ENCODE measurements around the gene ARHGEF28. TPM values are rescaled to one million over a fixed set of nuclear protein-coding genes. Genes with fewer than 3 reads are reported as not detected.

ARHGEF28 gene
- total and polyA plus RNA-seq, 2 donors, result 7.3 to 7.4 TPM

Other genes with a start within 250 kb of the ARHGEF28 start
- 0.05 TPM for gene FOXD1, start 177.4 kb upstream of the ARHGEF28 start, total RNA-seq
- 0.23 TPM for gene FOXD1, start 177.4 kb upstream of the ARHGEF28 start, polyA plus RNA-seq
- gene BTF3, start 127.8 kb upstream of the ARHGEF28 start, total RNA-seq, result 448 TPM
- gene BTF3, start 127.8 kb upstream of the ARHGEF28 start, polyA plus RNA-seq, result 1,030 TPM
- gene ANKRA2, start 60.6 kb upstream of the ARHGEF28 start, total RNA-seq, result 25.5 TPM
- 59.2 TPM for gene ANKRA2, start 60.6 kb upstream of the ARHGEF28 start, polyA plus RNA-seq
- gene UTP15, start 60.5 kb upstream of the ARHGEF28 start, total RNA-seq, result 16.4 TPM
- 8.6 TPM for gene UTP15, start 60.5 kb upstream of the ARHGEF28 start, polyA plus RNA-seq